Hepatocyte (in vitro differentiated cells): ENCODE data around the gene MYO1B. TPM values are rescaled to one million over a fixed set of nuclear protein-coding genes. Genes with fewer than 3 reads are reported as not detected.

Experiments
- DNase-seq: peaks from one replicate; pipeline ENCODE4 v3.0.0-alpha.2; 2016; ENCODE audit warnings: low spot score
- H2AFZ ChIP-seq: fragments of 200-600 bp; sonication (generic); 2 replicates; pipeline ENCODE4 v1.6.0; 2016; ENCODE audit warnings: antibody characterized with exemption, mild to moderate bottlenecking
- H3K27ac ChIP-seq: fragments of 200-600 bp; sonication (generic); 2 replicates; pipeline ENCODE4 v1.5.1; 2016; ENCODE audit warnings: mild to moderate bottlenecking
- H3K27me3 ChIP-seq: fragments of 200-600 bp; sonication (generic); 2 replicates; pipeline ENCODE4 v1.6.1; 2016
- H3K36me3 ChIP-seq: fragments of 200-600 bp; sonication (generic); replicated peaks from 2 replicates; pipeline ENCODE4 v1.5.1; 2016; ENCODE audit warnings: low read depth; ENCODE audit not compliant: insufficient read depth
- H3K4me1 ChIP-seq: fragments of 200-600 bp; sonication (generic); 2 replicates; pipeline ENCODE4 v1.5.1; 2016; ENCODE audit warnings: mild to moderate bottlenecking, moderate library complexity; ENCODE audit not compliant: insufficient read depth
- H3K4me2 ChIP-seq: fragments of 200-600 bp; sonication (generic); 2 replicates; pipeline ENCODE4 v1.6.0; 2016
- H3K4me3 ChIP-seq: fragments of 200-600 bp; sonication (generic); 2 replicates; pipeline ENCODE4 v1.5.1; 2016; ENCODE audit warnings: mild to moderate bottlenecking
- H3K79me2 ChIP-seq: fragments of 200-600 bp; sonication (generic); 2 replicates; pipeline ENCODE4 v1.6.0; 2017; ENCODE audit warnings: mild to moderate bottlenecking
- H3K9me2 ChIP-seq: fragments of 200-600 bp; sonication (generic); replicated peaks from 2 replicates; pipeline ENCODE4 v1.6.0; 2017; ENCODE audit warnings: mild to moderate bottlenecking; ENCODE audit not compliant: insufficient read depth
- H3K9me3 ChIP-seq: fragments of 200-600 bp; sonication (generic); 2 replicates; pipeline ENCODE4 v1.5.1; 2016; ENCODE audit warnings: low read depth, mild to moderate bottlenecking
- H4K20me1 ChIP-seq: fragments of 200-600 bp; sonication (generic); 2 replicates; pipeline ENCODE4 v1.6.0; 2016; ENCODE audit warnings: mild to moderate bottlenecking; ENCODE audit not compliant: insufficient read depth, poor library complexity, severe bottlenecking
- EZH2 ChIP-seq: fragments of 200-600 bp; sonication (generic); IDR thresholded peaks from 2 replicates; pipeline ENCODE4 v1.6.1; 2016; ENCODE audit warnings: antibody characterized with exemption, mild to moderate bottlenecking, borderline replicate concordance
- EZH2phosphoT487 ChIP-seq: fragments of 200-600 bp; sonication (generic); IDR thresholded peaks from one replicate; pipeline ENCODE4 v1.6.1; 2018; ENCODE audit warnings: antibody characterized with exemption, mild to moderate bottlenecking, low read depth, moderate library complexity; ENCODE audit not compliant: unreplicated experiment, severe bottlenecking
- WGBS: methylation state at CpG from one replicate; pipeline ENCODE4 v1.1.6; 2016; ENCODE audit warnings: low lambda C conversion rate; ENCODE audit errors: missing lambda C conversion rate; 5-methylcytosine and 5-hydroxymethylcytosine counted together
- polyA plus RNA-seq: library from polyadenylated mRNA; unstranded; fragments of >200 nt; fragmentation: Nextera tagmentation; extraction: Ambion mirVana; gene quantifications from 2 replicates; pipeline ENCODE4 v1.2.1, GENCODE V29; 2016
- small RNA-seq: library from RNA; depleted of rRNA; stranded (forward); fragments of <200 nt; gene quantifications from one replicate; pipeline ENCODE3, GENCODE V24; 2014
- total RNA-seq: library from RNA; depleted of rRNA; stranded (reverse); fragments of >200 nt; gene quantifications from 2 replicates; pipeline ENCODE4 v1.2.3, GENCODE V29; 2014
- TF ChIP-seq, protein P1 (sequence below): fragments of 200-600 bp; sonication (generic); IDR thresholded peaks from 2 replicates; pipeline ENCODE4 v1.5.1; 2016; ENCODE audit warnings: antibody characterized with exemption, mild to moderate bottlenecking; ENCODE audit not compliant: poor library complexity

MYO1B gene
- total and polyA plus RNA-seq, 2 experiments from 2014 or later, result 43.4 to 91.6 TPM

DNA sequence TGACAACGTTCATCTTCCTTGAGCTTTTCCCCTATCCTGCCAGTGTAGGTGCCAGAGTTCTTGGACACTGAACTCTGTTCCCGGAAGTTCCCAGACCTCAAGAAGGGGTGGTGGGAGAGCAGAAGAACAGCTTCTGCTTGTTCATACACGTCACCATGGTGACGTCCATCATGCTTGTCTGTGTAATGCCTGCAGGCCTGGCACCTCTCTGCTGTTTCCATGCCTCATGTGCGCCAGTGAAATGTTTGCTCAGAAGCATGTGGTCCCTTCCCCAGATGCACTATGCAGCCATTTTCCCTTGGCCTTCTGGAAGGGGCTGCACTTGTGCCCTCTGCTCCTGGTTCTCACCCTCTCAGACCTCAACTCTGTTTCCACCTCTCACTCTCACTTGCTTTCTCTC, 221.9 kb downstream of the MYO1B start:
- WGBS, result 96% methylated on average over 5 of the region's 5 CpGs
- H3K9me3 ChIP-seq, result no peaks in the 10 kb centered on the region
- H3K4me2 ChIP-seq, result no peak overlapping the region
- H4K20me1 ChIP-seq, result no peaks in the 10 kb centered on the region
- H3K36me3 ChIP-seq, result no peaks in the 10 kb centered on the region
- TF ChIP-seq, protein P1, sequence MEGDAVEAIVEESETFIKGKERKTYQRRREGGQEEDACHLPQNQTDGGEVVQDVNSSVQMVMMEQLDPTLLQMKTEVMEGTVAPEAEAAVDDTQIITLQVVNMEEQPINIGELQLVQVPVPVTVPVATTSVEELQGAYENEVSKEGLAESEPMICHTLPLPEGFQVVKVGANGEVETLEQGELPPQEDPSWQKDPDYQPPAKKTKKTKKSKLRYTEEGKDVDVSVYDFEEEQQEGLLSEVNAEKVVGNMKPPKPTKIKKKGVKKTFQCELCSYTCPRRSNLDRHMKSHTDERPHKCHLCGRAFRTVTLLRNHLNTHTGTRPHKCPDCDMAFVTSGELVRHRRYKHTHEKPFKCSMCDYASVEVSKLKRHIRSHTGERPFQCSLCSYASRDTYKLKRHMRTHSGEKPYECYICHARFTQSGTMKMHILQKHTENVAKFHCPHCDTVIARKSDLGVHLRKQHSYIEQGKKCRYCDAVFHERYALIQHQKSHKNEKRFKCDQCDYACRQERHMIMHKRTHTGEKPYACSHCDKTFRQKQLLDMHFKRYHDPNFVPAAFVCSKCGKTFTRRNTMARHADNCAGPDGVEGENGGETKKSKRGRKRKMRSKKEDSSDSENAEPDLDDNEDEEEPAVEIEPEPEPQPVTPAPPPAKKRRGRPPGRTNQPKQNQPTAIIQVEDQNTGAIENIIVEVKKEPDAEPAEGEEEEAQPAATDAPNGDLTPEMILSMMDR, result no peak
- TF ChIP-seq EZH2phosphoT487 (no peak), EZH2 (no peak)
- no peak overlapping the region for H2AFZ ChIP-seq
- DNase-seq, result no peak
- peaks cover 4% of the 10 kb centered on the region for H3K4me1 ChIP-seq
- H3K9me2 ChIP-seq, result no peaks in the 10 kb centered on the region
- no peaks in the 10 kb centered on the region for H3K27me3 ChIP-seq
- H3K27ac ChIP-seq, result no peak overlapping the region
- no peak overlapping the region for H3K4me3 ChIP-seq
- H3K79me2 ChIP-seq, result no peaks in the 10 kb centered on the region

DNA sequence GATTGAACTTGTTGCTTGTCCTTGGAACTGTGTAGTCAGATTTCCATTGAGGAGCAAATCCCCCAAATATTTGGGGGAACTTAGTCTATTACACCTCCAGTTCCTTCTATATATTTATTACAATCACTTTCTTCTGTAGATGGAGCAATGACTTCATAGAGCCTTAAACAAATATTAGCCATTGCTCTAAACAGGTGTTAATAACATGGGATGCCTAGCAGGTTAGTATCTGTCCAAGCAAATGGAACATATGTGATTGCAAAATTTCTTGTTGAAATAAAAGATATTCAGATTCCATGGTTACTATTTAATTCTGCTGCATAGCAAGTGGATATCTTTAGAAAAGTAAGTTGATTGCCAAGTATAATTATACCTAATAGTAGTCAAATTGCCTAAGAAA, 225.1 kb downstream of the MYO1B start:
- Histone ChIP-seq H3K4me1 (no peaks in the 10 kb centered on the region), H3K4me3 (no peak overlapping the region), H2AFZ (no peak overlapping the region), H3K27ac (no peak overlapping the region), H3K4me2 (no peak overlapping the region), H3K9me2 (no peaks in the 10 kb centered on the region), H3K36me3 (no peaks in the 10 kb centered on the region), H3K9me3 (no peaks in the 10 kb centered on the region), H3K79me2 (no peaks in the 10 kb centered on the region), H3K27me3 (no peaks in the 10 kb centered on the region), H4K20me1 (no peaks in the 10 kb centered on the region)
- DNase-seq, result no peak
- TF ChIP-seq, protein P1, result no peak
- TF ChIP-seq EZH2phosphoT487 (no peak), EZH2 (no peak)

DNA sequence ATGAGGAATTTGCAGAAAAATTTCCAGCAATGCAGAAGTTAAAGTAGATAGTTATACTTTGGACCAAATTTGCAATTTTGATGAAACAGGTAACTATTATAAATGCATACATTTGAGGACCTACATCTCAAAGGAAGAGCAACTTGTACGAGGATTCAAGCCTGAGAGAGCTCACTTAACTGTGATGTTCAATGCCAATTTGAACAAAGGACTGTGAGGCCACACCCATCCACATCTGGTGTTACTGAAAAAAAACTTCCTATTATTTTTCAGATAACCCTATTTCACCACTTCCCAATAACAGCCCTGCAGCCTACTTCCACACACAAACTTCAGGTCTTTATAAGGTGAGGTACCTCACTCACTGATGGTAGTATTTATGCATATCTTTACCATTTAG, 229.3 kb downstream of the MYO1B start:
- no peak overlapping the region for H3K4me3 ChIP-seq
- H3K79me2 ChIP-seq, result no peaks in the 10 kb centered on the region
- WGBS, result 88% methylated on average over 1 of the region's 1 CpG
- H3K9me2 ChIP-seq, result no peaks in the 10 kb centered on the region
- H3K4me1 ChIP-seq, result peaks cover 4% of the 10 kb centered on the region
- no peak overlapping the region for H2AFZ ChIP-seq
- H3K36me3 ChIP-seq, result no peaks in the 10 kb centered on the region
- TF ChIP-seq EZH2phosphoT487 (no peak), EZH2 (no peak)
- TF ChIP-seq, protein P1, result no peak
- no peaks in the 10 kb centered on the region for H3K27me3 ChIP-seq
- no peaks in the 10 kb centered on the region for H3K9me3 ChIP-seq
- no peak overlapping the region for H3K4me2 ChIP-seq
- DNase-seq, result no peak
- no peak overlapping the region for H3K27ac ChIP-seq
- no peaks in the 10 kb centered on the region for H4K20me1 ChIP-seq

Small RNA genes lying within 50 kb of the gene (small RNA-seq; reads per million reads assigned to genes)
- not detected for gene RNU6-1045P

Other genes with a start within 250 kb of the MYO1B start
- 102 and 124 TPM in 2 replicates for gene STAT1, start 231.2 kb upstream of the MYO1B start, total RNA-seq
- gene STAT1, start 231.2 kb upstream of the MYO1B start, polyA plus RNA-seq, result 53.3 and 70.9 TPM in 2 replicates
- gene STAT4, start 94.4 kb upstream of the MYO1B start, total RNA-seq, result 6.1 and 6.6 TPM in 2 replicates
- 1.6 and 3.1 TPM in 2 replicates for gene STAT4, start 94.4 kb upstream of the MYO1B start, polyA plus RNA-seq